ENCODE results near the gene TMED6.

GRCh38 chr16:69339289-69340094 is 12.1 kb downstream of the TMED6 start, which contains the start of the genes COG8 and NIP7:
- TF ChIP-seq, protein P1, sequence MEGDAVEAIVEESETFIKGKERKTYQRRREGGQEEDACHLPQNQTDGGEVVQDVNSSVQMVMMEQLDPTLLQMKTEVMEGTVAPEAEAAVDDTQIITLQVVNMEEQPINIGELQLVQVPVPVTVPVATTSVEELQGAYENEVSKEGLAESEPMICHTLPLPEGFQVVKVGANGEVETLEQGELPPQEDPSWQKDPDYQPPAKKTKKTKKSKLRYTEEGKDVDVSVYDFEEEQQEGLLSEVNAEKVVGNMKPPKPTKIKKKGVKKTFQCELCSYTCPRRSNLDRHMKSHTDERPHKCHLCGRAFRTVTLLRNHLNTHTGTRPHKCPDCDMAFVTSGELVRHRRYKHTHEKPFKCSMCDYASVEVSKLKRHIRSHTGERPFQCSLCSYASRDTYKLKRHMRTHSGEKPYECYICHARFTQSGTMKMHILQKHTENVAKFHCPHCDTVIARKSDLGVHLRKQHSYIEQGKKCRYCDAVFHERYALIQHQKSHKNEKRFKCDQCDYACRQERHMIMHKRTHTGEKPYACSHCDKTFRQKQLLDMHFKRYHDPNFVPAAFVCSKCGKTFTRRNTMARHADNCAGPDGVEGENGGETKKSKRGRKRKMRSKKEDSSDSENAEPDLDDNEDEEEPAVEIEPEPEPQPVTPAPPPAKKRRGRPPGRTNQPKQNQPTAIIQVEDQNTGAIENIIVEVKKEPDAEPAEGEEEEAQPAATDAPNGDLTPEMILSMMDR (conservative IDR thresholded peaks at IDR 0.05; ENCODE audit: low read depth in 2 of 2): peak; percentile 63 to 75
- no peak for TF ChIP-seq ZNF114 (CRISPR knock-in tag; IDR thresholded peaks at IDR 0.05)
- TF ChIP-seq STAT1 (IDR thresholded peaks at IDR 0.05; ENCODE audit: unreplicated experiment): no peak
- no peak for TF ChIP-seq EZH2 (IDR thresholded peaks at IDR 0.05; ENCODE audit: low read depth, unreplicated experiment)
- peak; percentile 88 for TF ChIP-seq CREB1 (CRISPR knock-in tag; IDR thresholded peaks at IDR 0.05; ENCODE audit: low read depth)
- no peak for TF ChIP-seq EZH2phosphoT487 (IDR thresholded peaks at IDR 0.05; ENCODE audit: unreplicated experiment)
- TF ChIP-seq JUNB (IDR thresholded peaks at IDR 0.05; ENCODE audit: unreplicated experiment): peak; percentile 13
- TF ChIP-seq POLR2AphosphoS5 (IDR thresholded peaks at IDR 0.05; ENCODE audit: low read depth): peak; percentile 94
- TF ChIP-seq, protein P2, sequence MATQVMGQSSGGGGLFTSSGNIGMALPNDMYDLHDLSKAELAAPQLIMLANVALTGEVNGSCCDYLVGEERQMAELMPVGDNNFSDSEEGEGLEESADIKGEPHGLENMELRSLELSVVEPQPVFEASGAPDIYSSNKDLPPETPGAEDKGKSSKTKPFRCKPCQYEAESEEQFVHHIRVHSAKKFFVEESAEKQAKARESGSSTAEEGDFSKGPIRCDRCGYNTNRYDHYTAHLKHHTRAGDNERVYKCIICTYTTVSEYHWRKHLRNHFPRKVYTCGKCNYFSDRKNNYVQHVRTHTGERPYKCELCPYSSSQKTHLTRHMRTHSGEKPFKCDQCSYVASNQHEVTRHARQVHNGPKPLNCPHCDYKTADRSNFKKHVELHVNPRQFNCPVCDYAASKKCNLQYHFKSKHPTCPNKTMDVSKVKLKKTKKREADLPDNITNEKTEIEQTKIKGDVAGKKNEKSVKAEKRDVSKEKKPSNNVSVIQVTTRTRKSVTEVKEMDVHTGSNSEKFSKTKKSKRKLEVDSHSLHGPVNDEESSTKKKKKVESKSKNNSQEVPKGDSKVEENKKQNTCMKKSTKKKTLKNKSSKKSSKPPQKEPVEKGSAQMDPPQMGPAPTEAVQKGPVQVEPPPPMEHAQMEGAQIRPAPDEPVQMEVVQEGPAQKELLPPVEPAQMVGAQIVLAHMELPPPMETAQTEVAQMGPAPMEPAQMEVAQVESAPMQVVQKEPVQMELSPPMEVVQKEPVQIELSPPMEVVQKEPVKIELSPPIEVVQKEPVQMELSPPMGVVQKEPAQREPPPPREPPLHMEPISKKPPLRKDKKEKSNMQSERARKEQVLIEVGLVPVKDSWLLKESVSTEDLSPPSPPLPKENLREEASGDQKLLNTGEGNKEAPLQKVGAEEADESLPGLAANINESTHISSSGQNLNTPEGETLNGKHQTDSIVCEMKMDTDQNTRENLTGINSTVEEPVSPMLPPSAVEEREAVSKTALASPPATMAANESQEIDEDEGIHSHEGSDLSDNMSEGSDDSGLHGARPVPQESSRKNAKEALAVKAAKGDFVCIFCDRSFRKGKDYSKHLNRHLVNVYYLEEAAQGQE (IDR thresholded peaks at IDR 0.05; ENCODE audit: unreplicated experiment): no peak
- TF ChIP-seq, protein P3, sequence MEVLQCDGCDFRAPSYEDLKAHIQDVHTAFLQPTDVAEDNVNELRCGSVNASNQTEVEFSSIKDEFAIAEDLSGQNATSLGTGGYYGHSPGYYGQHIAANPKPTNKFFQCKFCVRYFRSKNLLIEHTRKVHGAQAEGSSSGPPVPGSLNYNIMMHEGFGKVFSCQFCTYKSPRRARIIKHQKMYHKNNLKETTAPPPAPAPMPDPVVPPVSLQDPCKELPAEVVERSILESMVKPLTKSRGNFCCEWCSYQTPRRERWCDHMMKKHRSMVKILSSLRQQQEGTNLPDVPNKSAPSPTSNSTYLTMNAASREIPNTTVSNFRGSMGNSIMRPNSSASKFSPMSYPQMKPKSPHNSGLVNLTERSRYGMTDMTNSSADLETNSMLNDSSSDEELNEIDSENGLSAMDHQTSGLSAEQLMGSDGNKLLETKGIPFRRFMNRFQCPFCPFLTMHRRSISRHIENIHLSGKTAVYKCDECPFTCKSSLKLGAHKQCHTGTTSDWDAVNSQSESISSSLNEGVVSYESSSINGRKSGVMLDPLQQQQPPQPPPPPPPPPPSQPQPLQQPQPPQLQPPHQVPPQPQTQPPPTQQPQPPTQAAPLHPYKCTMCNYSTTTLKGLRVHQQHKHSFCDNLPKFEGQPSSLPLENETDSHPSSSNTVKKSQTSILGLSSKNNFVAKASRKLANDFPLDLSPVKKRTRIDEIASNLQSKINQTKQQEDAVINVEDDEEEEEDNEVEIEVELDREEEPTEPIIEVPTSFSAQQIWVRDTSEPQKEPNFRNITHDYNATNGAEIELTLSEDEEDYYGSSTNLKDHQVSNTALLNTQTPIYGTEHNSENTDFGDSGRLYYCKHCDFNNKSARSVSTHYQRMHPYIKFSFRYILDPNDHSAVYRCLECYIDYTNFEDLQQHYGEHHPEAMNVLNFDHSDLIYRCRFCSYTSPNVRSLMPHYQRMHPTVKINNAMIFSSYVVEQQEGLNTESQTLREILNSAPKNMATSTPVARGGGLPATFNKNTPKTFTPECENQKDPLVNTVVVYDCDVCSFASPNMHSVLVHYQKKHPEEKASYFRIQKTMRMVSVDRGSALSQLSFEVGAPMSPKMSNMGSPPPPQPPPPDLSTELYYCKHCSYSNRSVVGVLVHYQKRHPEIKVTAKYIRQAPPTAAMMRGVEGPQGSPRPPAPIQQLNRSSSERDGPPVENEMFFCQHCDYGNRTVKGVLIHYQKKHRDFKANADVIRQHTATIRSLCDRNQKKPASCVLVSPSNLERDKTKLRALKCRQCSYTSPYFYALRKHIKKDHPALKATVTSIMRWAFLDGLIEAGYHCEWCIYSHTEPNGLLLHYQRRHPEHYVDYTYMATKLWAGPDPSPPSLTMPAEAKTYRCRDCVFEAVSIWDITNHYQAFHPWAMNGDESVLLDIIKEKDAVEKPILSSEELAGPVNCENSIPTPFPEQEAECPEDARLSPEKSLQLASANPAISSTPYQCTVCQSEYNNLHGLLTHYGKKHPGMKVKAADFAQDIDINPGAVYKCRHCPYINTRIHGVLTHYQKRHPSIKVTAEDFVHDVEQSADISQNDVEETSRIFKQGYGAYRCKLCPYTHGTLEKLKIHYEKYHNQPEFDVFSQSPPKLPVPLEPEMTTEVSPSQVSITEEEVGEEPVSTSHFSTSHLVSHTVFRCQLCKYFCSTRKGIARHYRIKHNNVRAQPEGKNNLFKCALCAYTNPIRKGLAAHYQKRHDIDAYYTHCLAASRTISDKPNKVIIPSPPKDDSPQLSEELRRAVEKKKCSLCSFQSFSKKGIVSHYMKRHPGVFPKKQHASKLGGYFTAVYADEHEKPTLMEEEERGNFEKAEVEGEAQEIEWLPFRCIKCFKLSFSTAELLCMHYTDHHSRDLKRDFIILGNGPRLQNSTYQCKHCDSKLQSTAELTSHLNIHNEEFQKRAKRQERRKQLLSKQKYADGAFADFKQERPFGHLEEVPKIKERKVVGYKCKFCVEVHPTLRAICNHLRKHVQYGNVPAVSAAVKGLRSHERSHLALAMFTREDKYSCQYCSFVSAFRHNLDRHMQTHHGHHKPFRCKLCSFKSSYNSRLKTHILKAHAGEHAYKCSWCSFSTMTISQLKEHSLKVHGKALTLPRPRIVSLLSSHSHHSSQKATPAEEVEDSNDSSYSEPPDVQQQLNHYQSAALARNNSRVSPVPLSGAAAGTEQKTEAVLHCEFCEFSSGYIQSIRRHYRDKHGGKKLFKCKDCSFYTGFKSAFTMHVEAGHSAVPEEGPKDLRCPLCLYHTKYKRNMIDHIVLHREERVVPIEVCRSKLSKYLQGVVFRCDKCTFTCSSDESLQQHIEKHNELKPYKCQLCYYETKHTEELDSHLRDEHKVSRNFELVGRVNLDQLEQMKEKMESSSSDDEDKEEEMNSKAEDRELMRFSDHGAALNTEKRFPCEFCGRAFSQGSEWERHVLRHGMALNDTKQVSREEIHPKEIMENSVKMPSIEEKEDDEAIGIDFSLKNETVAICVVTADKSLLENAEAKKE (CRISPR knock-in tag; IDR thresholded peaks at IDR 0.05): no peak
- TF ChIP-seq NANOG (IDR thresholded peaks at IDR 0.05; ENCODE audit: borderline replicate concordance): no peak
- TF ChIP-seq, protein P4, sequence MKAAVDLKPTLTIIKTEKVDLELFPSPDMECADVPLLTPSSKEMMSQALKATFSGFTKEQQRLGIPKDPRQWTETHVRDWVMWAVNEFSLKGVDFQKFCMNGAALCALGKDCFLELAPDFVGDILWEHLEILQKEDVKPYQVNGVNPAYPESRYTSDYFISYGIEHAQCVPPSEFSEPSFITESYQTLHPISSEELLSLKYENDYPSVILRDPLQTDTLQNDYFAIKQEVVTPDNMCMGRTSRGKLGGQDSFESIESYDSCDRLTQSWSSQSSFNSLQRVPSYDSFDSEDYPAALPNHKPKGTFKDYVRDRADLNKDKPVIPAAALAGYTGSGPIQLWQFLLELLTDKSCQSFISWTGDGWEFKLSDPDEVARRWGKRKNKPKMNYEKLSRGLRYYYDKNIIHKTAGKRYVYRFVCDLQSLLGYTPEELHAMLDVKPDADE (IDR thresholded peaks at IDR 0.05): peak; percentile 93
- TF ChIP-seq ZNF331 (CRISPR knock-in tag; IDR thresholded peaks at IDR 0.05; ENCODE audit: low read depth): no peak

Data from GM23338 (cell line).